ENCODE data around the gene TNNT3.
"Not testable (repeated sequence)": the region's sequence is repeated elsewhere in the genome, so short reads cannot be mapped to it uniquely, and the experiment has no call there.

Gene TNNT3

DNA sequence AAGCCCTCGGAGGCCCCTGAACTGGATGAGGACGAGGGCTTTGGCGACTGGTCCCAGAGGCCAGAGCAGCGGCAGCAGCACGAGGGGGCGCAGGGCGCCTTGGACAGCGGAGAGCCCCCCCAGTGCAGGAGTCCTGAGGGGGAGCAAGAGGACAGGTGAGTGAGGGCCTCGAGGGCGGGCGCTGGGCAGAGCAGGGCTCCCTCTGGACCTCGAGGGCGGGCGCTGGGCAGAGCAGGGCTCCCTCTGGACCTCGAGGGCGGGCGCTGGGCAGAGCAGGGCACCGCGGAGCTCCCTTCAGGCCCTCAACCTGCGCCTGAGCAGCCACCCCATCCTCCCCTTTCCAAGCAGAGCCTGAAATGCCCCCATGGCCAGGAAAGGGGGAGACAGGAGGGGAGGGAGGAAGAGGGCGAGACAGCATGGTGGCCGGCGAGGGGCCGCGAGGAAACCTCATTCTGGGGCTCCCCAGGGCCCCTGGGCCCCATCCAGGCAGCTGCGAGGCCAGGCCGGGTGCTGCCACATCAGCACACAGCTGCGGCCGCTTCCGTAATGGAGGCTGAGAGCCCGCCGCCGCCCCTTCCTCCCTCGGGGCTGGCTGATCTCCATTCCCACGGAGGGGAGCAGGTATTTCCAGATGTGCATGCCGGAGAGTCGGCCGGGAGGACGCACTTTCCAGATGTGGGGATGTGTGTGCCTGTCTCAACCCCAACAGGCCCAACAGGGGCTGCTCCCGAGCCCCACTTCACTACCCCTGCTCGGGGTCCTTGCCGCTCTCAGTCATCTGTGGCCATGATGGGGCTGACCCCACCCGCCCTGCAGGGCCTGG is 37.9 kb upstream of the TNNT3 start:
- DNase-seq (ENCODE audit: low spot score), result no peak

DNA sequence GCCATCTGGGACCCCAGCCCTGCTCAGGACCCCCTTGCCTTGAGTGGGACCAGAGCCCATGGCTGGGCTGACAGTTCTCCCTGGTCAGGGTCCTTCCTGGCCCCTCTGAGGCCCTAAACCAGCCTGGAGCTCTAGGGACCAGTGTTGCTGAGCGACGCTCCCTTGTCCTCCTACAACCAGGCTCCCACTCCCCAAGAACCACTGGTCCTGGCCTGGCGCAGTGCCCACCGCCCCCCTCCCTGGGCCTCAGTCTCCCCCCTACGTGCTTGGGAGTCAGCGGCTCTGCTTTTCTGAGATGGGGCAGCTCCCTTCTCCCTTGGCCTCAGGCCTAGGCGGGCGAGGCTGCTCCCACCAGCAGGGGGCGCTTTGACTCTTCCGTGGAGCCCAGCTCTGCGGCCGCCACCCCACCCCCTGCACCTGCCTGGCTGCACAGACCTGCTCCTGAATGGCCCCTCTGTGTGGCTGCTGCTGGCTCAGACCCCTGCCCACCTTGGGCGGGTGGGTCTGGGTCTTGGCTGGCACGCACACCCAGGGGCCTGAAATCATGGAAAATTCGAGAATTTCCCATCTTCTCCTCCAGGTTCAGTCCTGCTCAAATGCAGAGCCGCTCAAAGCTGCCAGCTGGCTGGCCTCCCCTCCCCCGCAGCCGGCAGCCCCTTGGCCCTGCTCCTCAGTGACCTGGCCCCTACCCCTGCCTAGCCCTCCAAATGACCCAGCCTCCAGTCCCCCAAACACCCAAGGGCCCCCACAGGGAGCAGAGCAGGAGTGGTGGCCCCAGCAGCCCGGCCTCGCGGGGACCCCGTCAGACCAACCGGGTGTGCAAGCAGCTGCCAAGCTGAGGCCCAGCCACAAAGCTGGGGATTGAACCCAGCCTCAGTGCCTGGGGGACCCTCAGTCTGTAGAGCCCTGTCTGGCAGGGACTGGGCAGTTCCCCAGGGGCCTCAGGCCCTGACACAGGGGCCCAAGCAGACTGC is 37.0 kb upstream of the TNNT3 start:
- DNase-seq (ENCODE audit: low spot score), result peak; percentile 78

DNA sequence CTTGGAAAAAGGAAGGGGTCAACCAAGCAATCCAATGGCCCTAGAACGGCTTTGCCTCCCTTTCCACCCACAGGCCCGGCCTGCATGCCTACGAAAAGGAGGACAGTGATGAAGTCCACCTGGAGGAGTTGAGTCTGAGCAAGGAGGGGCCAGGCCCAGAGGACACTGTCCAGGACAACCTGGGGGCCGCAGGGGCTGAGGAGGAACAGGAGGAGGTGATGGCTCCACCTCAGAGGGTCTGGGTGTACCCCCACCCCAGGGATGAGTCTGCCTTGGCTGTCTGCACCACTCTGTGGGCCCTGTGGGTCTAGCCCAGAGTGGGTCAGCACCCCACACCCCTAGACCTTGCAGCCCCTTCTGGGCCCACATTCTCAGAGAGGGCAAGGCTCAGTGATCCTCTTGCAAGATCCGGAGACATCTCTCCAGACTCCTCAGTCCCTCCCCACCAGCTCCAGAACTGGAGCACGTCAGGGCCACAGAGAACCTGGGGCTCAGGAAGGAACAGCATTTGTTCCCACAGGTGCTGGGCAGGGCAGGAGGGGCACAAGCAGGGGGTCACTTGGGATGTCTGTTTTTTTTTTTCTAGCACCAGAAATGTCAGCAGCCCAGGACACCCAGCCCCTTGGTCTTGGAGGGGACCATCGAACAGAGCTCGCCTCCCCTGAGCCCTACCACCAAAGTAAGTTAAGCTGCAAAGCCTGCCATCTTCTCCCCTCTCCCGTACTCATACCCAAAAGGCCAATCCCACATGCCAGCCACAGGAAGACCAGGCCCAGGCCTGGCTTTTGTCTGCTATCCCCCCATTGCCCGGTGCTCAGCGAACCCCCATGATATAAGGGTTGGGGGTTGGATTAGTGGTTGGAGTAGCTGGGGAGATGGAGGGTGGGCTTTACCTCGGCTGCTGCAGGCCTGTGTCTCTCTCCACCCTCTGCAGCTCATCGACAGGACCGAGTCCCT is 35.9 kb upstream of the TNNT3 start:
- DNase-seq (ENCODE audit: low spot score), result no peak

DNA sequence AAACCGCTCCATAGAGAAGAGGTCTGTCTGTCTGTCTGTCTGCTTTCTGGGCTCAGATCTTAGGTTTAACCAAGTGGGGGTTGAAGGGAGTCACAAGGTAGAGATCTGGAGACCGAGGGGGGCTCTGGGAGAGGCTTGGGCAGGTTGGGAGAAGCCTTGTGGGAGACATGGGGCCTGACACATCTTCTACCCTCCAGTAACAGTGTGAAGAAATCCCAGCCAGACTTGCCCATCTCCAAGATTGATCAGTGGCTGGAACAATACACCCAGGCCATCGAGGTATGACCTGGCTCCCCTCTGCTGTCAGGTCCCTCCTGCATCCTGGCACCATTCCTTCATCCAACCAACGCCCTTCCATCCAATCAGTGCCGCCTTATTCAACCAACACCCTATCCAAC is 35.2 kb upstream of the TNNT3 start:
- DNase-seq (ENCODE audit: low spot score), result no peak

DNA sequence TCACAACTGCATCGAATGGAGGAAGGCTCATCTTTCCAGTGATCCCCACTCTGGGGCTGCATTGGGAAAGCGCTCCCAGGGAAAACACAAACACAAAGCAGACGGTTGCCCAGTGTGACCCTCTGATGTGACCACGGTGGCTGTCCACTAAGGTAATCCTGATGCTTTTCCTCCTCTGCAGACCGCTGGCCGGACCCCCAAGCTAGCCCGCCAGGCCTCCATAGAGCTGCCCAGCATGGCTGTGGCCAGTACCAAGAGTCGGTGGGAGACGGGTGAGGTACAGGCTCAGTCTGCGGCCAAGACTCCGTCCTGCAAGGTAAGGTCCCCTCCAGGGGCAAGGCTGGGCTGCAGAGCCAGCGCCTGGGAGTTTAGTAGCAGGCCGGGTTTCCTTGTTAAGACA is 33.0 kb upstream of the TNNT3 start:
- not testable (repeated sequence) for DNase-seq (ENCODE audit: low spot score)

DNA sequence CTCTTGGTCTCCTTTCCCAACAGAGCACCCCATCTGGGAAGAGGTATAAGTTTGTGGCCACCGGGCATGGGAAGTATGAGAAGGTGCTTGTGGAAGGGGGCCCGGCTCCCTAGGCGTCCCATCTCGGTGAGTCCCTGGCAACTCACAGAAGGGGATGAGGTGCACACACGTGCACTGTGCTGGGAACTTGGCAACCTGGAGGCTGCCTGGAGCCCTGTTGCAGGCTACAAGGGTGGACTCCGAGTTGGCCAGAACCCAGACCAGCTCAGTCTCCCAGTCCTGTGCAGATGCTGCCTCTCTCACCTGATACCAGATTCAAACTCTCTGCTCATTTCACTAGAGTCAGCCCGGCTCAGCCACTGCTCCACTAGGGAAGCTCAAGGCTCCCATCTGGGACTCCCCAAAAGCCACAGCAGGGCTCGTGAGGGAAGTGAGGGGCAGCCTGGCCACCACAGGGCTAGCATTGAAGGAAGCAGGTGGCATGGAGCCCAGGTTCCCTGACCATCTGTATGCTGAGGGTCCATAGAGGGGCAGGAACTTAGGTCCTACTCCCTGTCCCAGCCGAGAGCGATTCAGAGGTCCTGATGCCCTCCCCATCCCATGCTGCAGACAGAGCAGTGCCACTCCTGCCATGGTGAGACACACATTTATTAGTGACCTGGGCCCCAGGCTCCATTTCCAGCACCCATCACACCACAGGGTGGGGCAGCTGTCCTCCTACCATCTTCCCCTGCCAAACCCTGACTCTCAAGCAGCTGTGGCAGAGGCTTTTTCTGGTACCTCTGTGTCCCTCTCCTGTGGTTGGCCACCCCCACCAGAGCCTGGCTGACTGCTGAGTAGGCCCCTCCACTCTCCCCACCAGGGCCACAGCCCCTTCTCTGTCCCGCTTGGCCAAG is 31.8 kb upstream of the TNNT3 start:
- DNase-seq (ENCODE audit: low spot score), result no peak

DNA sequence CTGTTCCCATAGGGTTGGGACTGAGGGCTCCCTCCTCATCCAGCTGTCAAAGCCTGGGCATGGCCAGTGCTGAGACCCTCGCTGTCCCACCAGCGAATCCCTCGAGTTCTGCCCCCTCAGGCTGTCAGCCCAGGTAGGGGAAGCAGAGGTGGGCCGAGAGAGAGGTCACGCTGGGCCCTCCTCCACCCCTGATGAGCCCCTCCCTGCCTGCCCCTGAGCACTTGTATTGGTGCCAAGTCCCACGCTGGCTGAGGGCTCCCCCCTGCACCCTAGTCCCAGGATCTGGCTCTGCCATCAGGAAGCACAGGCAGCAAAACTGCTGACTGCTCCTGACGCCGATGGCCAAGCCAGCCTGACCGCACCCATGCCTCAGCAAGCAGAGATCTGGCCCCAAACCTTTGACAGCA is 31.2 kb upstream of the TNNT3 start:
- no peak for DNase-seq (ENCODE audit: low spot score)

DNA sequence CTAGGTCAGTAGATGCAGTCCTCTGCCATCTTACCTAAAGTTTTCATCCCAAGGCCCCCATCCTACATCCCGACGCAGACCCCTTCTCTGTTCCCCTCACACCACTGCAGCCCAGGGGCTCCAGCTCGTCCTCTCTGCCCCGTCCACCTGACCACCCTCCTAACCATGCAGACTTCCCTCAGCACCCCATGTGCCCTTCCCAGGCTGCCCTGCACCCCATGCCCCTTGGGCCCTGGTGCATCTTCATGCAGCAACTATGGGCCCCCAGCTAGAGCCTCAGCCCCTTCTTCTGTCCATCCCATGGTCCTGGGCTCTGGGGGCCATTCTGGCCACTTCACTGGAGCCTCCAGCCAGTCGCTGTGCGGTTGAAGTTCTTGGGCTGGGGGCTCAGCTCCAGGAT is 30.7 kb upstream of the TNNT3 start:
- no peak for DNase-seq (ENCODE audit: low spot score)

DNA sequence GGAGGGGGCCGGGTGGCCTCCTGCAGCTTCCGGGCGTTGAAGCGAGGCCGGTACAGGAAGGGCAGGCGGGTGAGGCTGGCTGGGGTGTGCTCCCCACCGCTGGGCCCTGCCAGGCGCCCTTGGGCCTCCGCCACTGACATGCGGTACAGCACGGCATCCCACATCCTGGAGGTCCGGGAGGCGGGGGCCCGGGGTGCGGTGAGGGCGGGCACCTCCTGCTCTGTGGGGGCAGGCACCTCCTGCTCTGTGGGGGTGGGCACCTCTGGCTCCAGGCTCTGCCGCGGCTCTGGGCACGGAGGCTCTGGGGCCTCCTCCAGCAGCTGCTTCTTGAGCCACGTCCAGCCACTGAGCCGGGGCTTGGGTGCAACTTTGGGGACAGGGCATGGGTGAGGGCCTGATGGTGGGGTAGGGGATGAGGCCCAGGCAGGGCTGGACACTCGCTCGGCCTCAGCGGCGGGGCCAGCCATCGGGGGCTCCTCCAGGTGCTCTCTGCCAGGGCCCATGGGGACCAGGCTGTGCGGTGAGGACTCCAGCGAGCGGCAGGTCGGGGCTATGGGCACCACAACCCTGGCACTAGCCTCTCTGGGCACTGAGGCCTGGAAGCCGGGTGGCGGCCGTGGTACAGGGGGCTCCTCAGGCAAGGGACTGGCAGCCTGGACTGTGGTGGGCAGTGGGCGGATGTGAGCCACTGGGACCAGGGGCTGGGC is 30.1 kb upstream of the TNNT3 start:
- peak; percentile 72 for DNase-seq (ENCODE audit: low spot score)

DNA sequence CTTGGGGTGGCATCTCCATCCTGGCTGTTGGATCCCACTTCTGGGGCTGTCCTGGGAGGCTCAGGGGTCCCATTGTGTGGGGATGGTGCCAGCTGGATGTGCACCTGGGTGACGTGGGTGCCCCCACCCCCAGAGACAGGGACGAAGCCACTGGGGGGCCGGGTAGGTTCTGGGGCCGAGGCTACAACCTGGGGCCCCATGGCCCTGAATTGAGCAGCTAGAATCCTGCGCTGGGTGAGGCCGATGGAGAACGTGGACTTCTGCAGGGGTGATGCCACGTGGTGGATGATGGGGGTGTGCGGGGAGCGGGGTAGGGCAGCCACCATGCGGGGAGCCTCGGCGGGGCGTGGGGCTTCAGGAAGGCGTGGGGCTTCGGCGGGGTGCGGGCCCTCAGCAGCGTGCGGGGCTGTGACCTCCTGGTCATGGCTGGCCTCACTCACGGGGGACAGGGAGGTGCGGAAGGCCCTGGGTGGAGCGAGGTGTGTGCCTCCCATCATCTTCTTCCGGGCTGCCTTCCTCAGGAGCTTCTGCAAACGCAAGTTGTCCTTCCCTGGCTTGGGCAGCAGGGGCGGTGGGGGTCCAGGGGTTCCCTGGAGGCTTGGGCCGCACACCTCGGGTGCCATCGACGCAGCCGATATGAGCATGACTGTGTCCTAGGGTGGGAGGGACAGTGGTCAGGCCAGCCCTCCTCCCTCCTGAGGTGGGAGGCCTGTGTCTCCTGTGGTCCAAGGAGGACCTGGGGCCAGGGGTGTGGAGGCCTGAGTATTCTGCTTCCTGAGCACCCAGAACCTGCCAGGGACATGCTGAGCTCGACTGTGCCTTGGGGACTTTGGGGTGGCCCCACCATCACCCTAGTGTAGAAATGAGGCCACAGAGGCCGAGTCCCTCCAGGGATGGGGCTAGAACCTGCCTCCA is 29.3 kb upstream of the TNNT3 start:
- DNase-seq (ENCODE audit: low spot score), result no peak

DNA sequence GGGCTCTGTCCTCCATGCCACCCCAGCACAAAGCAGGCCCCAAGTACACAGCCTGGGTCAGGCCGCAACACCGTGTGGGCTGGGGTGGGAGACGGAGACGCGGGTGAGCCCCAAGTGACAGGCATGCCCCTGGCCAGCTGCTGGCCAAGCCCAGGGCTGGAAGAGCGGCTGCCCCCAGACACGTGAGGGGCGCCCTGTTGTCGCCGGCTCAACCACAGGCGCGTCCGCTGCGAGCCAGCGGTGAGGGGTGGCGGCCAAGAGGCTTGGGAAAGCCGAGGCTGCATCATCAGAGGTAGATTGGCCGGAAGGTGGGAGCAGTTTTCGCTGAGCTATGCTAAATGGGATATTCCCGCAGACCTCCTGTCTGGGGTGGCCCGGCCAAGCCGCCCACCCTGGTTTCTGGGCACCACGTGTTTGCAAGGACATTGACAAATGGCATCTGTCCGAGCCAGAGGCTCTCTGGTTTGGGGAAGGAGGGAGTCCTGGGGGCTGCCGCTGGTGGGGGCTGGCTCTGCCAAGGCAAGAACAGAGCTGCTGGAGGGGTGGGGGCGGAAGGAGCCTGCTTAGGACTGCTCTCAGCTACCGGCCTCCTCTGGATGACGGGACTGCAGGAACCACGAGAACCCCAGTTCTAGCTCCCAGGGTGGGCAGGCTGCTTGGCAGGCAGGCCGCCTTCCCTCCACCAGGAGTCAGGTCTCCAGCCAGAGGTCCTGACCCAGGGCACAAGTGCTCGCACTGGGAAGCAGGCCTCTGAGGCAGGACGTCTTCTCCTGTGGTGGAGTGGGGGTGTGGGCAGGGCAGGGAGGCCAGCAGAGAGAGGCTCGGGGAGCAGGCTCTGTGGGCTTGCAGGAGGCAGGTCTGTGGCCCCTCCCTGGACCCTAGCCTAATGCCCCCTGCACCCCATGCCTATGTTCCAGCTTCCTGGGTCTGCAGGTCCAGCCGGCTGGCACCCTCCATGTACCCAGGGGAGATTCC is 28.4 kb upstream of the TNNT3 start:
- DNase-seq (ENCODE audit: low spot score), result no peak

DNA sequence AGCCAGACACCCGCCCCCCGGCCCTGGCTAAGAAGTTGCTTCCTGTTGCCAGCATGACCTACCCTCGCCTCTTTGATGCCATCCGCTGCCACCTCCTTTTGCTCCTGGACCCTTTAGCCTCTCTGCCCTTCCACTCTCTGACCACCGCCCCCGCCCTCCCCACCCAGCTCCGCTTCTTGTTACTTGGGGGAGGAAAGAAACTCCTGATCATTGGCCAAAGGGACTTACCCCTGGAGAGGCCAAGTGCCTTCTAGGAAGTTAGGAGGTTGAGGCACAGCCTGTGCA is 27.7 kb upstream of the TNNT3 start, which contains the start of gene PRR33:
Gene PRR33 (minus strand): TSS at position 65 of the 285 bp plus-strand sequence. CDS start 1,311 bp downstream, outside the sequence.
- DNase-seq (ENCODE audit: low spot score), result no peak

DNA sequence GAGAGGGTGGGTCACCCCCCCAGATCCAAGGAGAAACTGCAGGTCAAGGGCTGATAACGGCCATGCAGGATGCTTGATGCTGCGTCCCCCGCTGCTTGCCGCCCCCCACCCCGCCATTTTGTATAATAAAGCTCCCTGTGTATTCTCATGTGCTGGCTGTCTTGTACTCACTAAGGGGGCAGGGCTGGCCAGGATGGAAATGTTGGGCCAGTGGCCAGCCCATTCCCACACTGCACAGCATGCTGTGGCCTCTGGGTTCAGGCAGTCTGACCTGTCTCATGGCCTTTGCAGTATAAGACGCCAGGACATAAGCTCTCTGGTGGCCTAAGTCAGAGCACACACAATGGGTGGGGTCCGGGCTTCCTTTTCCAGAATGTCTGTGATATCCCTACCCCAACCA is 27.4 kb upstream of the TNNT3 start:
- no peak for DNase-seq (ENCODE audit: low spot score)

DNA sequence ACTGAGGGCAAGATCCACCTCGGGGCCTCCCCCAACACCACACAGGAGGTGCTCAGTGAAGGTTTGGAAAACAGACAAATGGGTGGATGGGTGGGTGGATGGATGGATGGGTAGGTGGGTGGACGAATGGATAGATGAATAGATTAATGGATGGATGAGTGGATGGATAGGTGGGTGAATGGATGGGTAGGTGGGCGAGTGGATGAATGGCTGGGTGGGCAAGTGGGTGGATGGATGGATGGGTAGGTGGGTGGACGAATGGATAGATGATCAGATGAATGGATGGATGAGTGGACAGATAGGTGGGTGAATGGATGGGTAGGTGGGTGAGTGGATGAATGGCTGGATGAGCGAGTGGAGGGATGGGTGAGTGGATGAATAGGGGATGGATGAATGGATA is 26.9 kb upstream of the TNNT3 start:
- no peak for DNase-seq (ENCODE audit: low spot score)

DNA sequence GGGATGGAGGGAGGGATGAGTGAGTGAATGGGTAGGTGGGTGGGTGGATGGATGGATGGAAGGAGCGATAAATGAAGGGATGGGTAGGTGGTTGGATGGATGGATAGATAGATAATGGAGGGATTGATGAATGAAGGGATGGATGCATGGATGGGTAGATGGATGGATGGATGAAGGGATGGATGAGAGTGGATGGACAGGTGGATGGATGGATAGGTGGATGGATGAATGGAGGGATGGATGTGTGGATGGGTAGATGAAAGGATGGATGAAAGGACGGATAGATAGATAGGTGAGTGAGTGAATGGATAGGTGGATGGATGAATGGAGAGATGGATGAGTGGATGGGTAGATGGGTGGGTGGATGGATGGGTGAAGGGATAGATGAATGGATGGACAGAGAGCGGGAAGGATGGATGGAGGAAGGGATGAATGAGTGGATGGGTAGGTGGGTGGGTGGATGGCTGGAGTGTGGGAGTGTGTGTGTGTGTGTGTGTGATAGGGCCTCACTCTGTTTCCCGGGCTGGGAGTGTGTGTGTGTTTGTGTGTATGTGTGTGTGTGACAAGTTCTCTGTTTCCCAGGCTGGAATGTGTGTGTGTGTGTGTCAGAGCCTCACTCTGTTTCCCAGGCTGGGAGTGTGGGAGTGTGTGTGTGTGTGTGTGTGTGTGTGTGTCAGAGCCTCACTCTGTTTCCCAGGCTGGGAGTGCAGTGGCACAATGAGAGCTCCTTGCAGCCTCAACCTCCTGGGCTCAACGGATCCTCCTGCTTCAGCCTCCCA is 25.7 kb upstream of the TNNT3 start:
- DNase-seq (ENCODE audit: low spot score), result no peak

DNA sequence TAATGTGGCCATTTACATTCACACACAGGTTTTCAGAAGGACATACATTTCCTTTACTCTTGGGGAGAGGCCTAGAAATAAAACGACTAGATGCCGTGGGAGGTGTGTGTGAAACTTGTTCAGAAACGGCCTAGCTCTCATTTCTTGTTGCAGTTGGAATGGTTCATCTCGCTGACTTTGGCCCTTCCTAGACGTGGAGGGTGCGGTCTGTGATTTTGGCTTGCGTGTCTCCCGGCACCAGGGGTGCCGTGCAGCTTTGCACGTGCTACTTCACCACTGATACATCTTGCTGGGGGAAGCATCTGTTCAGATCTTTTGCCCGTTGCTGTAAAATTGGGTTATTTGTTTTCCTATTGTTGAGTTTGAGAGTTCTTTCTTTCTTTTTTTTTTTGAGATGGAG is 24.7 kb upstream of the TNNT3 start:
- DNase-seq (ENCODE audit: low spot score), result no peak

DNA sequence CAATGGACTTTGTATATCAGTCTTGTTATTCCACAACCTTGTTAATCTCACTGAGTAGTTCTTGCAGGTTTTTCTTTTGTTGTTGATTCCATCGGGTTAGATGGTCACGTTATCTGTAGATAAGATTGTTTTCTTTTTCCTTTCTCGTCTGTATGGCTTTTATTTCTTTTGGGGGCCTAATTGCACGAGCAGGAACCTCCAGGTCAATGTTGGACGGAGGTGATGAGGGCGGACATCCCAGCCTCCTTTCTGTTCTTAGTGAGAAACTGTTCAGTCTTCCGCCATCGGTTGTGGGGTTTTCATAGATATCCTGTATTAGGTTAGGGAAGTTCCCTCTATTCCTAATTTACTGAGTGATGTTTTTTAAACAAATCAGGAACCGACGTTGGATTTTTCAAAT is 23.0 kb upstream of the TNNT3 start:
- no peak for DNase-seq (ENCODE audit: low spot score)
